CD4-positive, alpha-beta T cell (primary cell): ENCODE data around the gene LPXN. TPM values are rescaled to one million over a fixed set of nuclear protein-coding genes. Genes with fewer than 3 reads are reported as not detected.

ENCODE experiments used
- ATAC-seq: fragments of 200-7000 bp; cut with Tn5 transposase; one replicate; pipeline ENCODE4 v1.10.0; 2022; ENCODE audit warnings: mild to moderate bottlenecking; ENCODE audit not compliant: poor library complexity
- CTCF ChIA-PET: fragments of 350-600 bp; sonication (Branson Sonifier 250); formaldehyde crosslinking; loops from one replicate; lab custom pipeline; 2021; ENCODE audit warnings: antibody characterized with exemption, inconsistent platforms; lab: Charles Lee
- POLR2A ChIA-PET: fragments of 350-600 bp; sonication (Branson Sonifier 250); formaldehyde crosslinking; loops from one replicate; lab custom pipeline; 2021; ENCODE audit warnings: antibody characterized with exemption, inconsistent platforms; lab: Charles Lee
- DNase-seq, 14 experiments: peaks; one replicate each; pipeline ENCODE4 v3.0.0-alpha.2; 2013 to 2020; ENCODE audit warnings: mixed read lengths in 2 of 14
- H3K27ac ChIP-seq, 2 donors: one replicate each; pipeline versions ENCODE4 v1.5.1 to v1.7.0; 2013; ENCODE audit warnings: low read length in 2 of 2, low read depth in 1 of 2, mild to moderate bottlenecking in 1 of 2
- H3K27me3 ChIP-seq, 2 experiments: 1 replicate in 1 of 2; 2 replicates in 1 of 2; pipeline versions ENCODE4 v1.6.1 to v1.7.0; 2013; ENCODE audit warnings: low read length in 2 of 2, control low read depth in 1 of 2, mild to moderate bottlenecking in 1 of 2, moderate library complexity in 1 of 2; ENCODE audit not compliant: insufficient read depth in 2 of 2, control insufficient read depth in 1 of 2
- H3K36me3 ChIP-seq: one replicate; pipeline ENCODE4 v1.6.1; 2013; ENCODE audit warnings: low read length, control low read depth; ENCODE audit not compliant: insufficient read depth
- H3K4me1 ChIP-seq: one replicate; pipeline ENCODE4 v1.6.1; 2013; ENCODE audit warnings: low read length, control low read depth; ENCODE audit not compliant: insufficient read depth
- H3K4me3 ChIP-seq: one replicate; pipeline ENCODE4 v1.5.1; 2013; ENCODE audit warnings: mild to moderate bottlenecking, low read length, moderate library complexity
- H3K9me3 ChIP-seq, 2 experiments: 1 replicate in 1 of 2; 2 replicates in 1 of 2; pipeline versions ENCODE4 v1.6.1 to v1.7.0; 2013; ENCODE audit warnings: low read length in 2 of 2, mild to moderate bottlenecking in 2 of 2, control low read depth in 1 of 2, moderate library complexity in 1 of 2; ENCODE audit not compliant: control insufficient read depth in 1 of 2, insufficient read depth in 1 of 2
- H3K27ac Mint-ChIP-seq: one replicate; pipeline ENCODE4 v1.8.0; 2020; ENCODE audit warnings: mixed read lengths
- H3K27me3 Mint-ChIP-seq: one replicate; pipeline ENCODE4 v1.8.0; 2021; ENCODE audit warnings: mixed read lengths
- H3K36me3 Mint-ChIP-seq: one replicate; pipeline ENCODE4 v1.8.0; 2021; ENCODE audit warnings: low read depth, mixed read lengths
- H3K4me1 Mint-ChIP-seq: one replicate; pipeline ENCODE4 v1.8.0; 2021; ENCODE audit warnings: low read depth, mixed read lengths
- H3K4me3 Mint-ChIP-seq: one replicate; pipeline ENCODE4 v1.8.0; 2020; ENCODE audit warnings: mild to moderate bottlenecking, mixed read lengths
- H3K9me3 Mint-ChIP-seq: one replicate; pipeline ENCODE4 v1.8.0; 2020; ENCODE audit warnings: mixed read lengths
- intact Hi-C, 2 experiments: fragments of 100-400 bp; cut with DNase I in 1 of 2; cut with micrococcal nuclease in 1 of 2; formaldehyde crosslinking; loops; one replicate each; pipeline versions ENCODE4 v1.15.1 to v1.9.0; 2023 to 2025; cut with DNase I, micrococcal nuclease
- total RNA-seq, 174 experiments: library from RNA in 2 of 174; stranded (reverse) in 2 of 174; gene quantifications; one replicate each; pipeline ENCODE4 v1.2.3 and lab custom pipeline; 2021 to 2026
- TF ChIP-seq, protein P1 (sequence below): fragments of 200-600 bp; IDR thresholded peaks from one replicate; pipeline ENCODE4 v1.8.0; 2022; ENCODE audit warnings: antibody characterized with exemption, mild to moderate bottlenecking

The LPXN gene
- total RNA-seq, 2 experiments from 2014 or later: 35.5 to 36.3 TPM

DNA sequence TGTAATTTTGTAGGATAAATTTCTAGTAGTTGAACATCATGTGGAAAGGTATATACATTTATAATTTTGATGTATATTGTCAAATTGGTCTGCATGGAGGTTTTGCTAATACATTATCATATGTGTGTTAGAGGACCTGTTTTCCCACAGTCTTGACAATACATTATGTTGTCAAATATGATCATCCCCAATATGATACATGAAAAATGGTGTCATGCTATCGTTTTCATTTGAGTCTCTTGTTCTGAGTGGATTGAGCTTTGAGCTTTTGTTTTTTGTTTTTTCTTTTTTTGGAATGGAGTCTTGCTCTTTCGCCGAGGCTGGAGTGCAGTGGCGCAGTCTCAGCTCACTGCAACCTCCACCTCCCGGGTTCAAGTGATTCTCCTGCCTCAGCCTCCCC lies 32.7 kb upstream of the LPXN start:
- peaks cover 38% of the 10 kb centered on the region for H3K36me3 ChIP-seq
- Mint-ChIP-seq H3K27ac (peak overlapping the region; percentile 42), H3K4me3 (no peak overlapping the region), H3K36me3 (peaks cover 65% of the 10 kb centered on the region), H3K9me3 (no peaks in the 10 kb centered on the region), H3K4me1 (peaks cover 58% of the 10 kb centered on the region), H3K27me3 (no peaks in the 10 kb centered on the region)
- intact Hi-C loops: loop anchor here in 1 of 2 experiments (5.0 kb wide), 1 partner anchor 36 kb away; no protein-coding TSS in a partner anchor
- H3K4me3 ChIP-seq: no peak overlapping the region
- ChIA-PET CTCF (interaction anchor here (4.0 kb wide), 1 partner anchor 41 kb away, joined by 17 read pairs; no protein-coding TSS in a partner anchor), POLR2A (no interaction called here)
- H3K27me3 ChIP-seq: no peaks in the 10 kb centered on the region
- H3K27ac ChIP-seq: no peak overlapping the region
- peaks cover 7% of the 10 kb centered on the region for H3K4me1 ChIP-seq
- no peak for ATAC-seq
- no peaks in the 10 kb centered on the region for H3K9me3 ChIP-seq
- TF ChIP-seq, protein P1, sequence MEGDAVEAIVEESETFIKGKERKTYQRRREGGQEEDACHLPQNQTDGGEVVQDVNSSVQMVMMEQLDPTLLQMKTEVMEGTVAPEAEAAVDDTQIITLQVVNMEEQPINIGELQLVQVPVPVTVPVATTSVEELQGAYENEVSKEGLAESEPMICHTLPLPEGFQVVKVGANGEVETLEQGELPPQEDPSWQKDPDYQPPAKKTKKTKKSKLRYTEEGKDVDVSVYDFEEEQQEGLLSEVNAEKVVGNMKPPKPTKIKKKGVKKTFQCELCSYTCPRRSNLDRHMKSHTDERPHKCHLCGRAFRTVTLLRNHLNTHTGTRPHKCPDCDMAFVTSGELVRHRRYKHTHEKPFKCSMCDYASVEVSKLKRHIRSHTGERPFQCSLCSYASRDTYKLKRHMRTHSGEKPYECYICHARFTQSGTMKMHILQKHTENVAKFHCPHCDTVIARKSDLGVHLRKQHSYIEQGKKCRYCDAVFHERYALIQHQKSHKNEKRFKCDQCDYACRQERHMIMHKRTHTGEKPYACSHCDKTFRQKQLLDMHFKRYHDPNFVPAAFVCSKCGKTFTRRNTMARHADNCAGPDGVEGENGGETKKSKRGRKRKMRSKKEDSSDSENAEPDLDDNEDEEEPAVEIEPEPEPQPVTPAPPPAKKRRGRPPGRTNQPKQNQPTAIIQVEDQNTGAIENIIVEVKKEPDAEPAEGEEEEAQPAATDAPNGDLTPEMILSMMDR: no peak
- no peak for DNase-seq

DNA sequence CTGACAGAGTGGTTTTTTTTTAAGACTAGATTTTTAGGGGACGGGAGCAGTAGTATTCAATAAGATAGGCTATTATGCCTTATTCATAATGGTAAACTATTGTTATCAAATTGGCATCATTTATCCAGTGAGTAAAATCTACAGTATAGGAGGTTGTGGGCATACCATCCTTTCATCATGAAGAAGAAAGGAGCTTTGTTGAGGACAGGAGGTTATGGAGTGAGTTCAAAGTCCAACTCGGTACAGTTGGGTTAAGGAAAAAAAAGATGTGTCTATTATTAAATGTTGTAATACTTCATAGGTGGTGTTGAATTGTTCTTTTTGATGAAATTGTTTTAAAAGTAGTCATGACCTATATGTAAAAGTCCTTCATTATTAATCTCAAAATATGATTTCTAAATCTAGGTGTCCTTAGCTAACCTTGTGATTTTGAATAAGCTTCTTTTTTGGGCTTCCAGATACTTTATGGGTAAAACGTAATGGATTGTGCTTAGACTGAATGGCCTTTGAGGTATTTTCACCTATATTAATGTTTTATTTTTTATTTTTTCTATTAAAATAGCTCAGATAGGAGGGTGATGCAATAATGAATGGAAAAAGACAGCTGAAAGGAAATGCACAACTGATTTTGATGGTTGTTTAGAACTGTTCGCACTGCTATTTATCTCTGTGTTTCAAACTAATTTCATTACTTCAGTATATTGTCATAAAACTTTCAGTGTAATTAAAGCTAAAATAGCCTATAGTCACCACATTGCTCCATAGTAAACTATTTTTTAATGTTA lies 31.5 kb upstream of the LPXN start:
- intact Hi-C loops: loop anchor here in 1 of 2 experiments (5.0 kb wide), 1 partner anchor 35 kb away; no protein-coding TSS in a partner anchor
- H3K27me3 ChIP-seq: no peaks in the 10 kb centered on the region
- peak overlapping the region; percentile 2 for H3K27ac Mint-ChIP-seq
- H3K36me3 Mint-ChIP-seq: peaks cover 64% of the 10 kb centered on the region
- peaks cover 8% of the 10 kb centered on the region for H3K4me1 ChIP-seq
- H3K4me1 Mint-ChIP-seq: peaks cover 69% of the 10 kb centered on the region
- H3K27me3 Mint-ChIP-seq: no peaks in the 10 kb centered on the region
- H3K4me3 Mint-ChIP-seq: no peak overlapping the region
- H3K9me3 Mint-ChIP-seq: no peaks in the 10 kb centered on the region
- ChIA-PET POLR2A (interaction anchor here (0.9 kb wide), 1 partner anchor 31 kb away, joined by 4 read pairs; the partner anchor contains the start of gene LPXN), CTCF (interaction anchor here (1.2 to 4.0 kb wide), 3 partner anchors 30 to 39 kb away, joined by 3 to 17 read pairs (median 5); partner anchors contain the start of gene LPXN)
- DNase-seq: no peak
- peaks cover 26% of the 10 kb centered on the region for H3K36me3 ChIP-seq
- TF ChIP-seq, protein P1: no peak
- ATAC-seq: no peak
- no peak overlapping the region for H3K27ac ChIP-seq
- no peaks in the 10 kb centered on the region for H3K9me3 ChIP-seq
- no peak overlapping the region for H3K4me3 ChIP-seq

DNA sequence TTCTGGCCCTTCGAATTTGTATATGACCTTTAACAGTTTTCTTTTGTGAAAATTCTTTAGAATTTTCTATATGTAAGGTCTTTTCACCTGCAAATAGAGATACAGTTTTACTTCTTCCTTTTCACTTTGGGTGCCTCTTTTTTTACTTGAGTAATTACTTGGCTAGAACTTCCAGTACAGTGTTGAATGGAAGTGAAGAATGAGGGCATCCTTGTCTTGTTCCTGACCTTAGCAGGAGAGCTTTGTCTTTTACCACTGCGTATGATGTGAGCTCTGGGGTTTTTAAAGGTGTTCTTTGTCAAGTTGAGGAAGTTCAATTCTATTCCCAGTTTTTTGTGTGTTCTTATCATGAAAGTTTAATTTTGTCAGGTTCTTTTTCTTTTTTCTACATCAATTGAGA lies 24.9 kb upstream of the LPXN start:
- Mint-ChIP-seq H3K27me3 (no peaks in the 10 kb centered on the region), H3K4me1 (peaks cover 98% of the 10 kb centered on the region), H3K9me3 (no peaks in the 10 kb centered on the region), H3K36me3 (peaks cover 47% of the 10 kb centered on the region), H3K4me3 (peak overlapping the region; percentile 14), H3K27ac (peak overlapping the region; percentile 23)
- ATAC-seq: no peak
- no peaks in the 10 kb centered on the region for H3K36me3 ChIP-seq
- H3K4me1 ChIP-seq: peaks cover 7% of the 10 kb centered on the region
- TF ChIP-seq, protein P1: no peak
- ChIA-PET POLR2A (interaction anchor here (1.6 kb wide), 1 partner anchor 25 kb away, joined by 3 read pairs; the partner anchor contains the start of gene LPXN), CTCF (interaction anchor here (1.0 to 1.7 kb wide), 3 partner anchors 10 to 77 kb away, joined by 3 to 5 read pairs (median 4); partner anchors contain the start of gene LPXN)
- no peak overlapping the region for H3K27ac ChIP-seq
- no peaks in the 10 kb centered on the region for H3K9me3 ChIP-seq
- no peak for DNase-seq
- H3K4me3 ChIP-seq: no peak overlapping the region
- intact Hi-C loops: no loop called here
- no peaks in the 10 kb centered on the region for H3K27me3 ChIP-seq
